Fibroblast of lung (primary cell): ENCODE results near the gene INPPL1. TPM values are rescaled to one million over a fixed set of nuclear protein-coding genes. Genes with fewer than 3 reads are reported as not detected.

Experiments used
- DNase-seq, 2 donors: peaks; one replicate each; pipeline versions ENCODE4 v3.0.0 to v3.0.0-alpha.2; 2010; ENCODE audit warnings: low read depth in 2 of 2
- H2AFZ ChIP-seq: 2 replicates; pipeline ENCODE4 v1.5.1; 2012; ENCODE audit warnings: low read length, control low read depth, inconsistent platforms
- H3K27ac ChIP-seq: 2 replicates; pipeline ENCODE4 v1.5.1; 2011; ENCODE audit warnings: low read length, control low read depth; ENCODE audit not compliant: insufficient read depth
- H3K27me3 ChIP-seq: 2 replicates; pipeline ENCODE4 v1.5.1; 2011; ENCODE audit warnings: mild to moderate bottlenecking, low read length; ENCODE audit not compliant: control insufficient read depth, insufficient read depth
- H3K36me3 ChIP-seq: 2 replicates; pipeline ENCODE4 v1.5.1; 2011; ENCODE audit warnings: low read length; ENCODE audit not compliant: control insufficient read depth, insufficient read depth
- H3K4me1 ChIP-seq: 2 replicates; pipeline ENCODE4 v1.5.1; 2011; ENCODE audit warnings: low read length; ENCODE audit not compliant: control insufficient read depth, insufficient read depth; ENCODE audit errors: extremely low read depth
- H3K4me2 ChIP-seq: 2 replicates; pipeline ENCODE4 v1.5.1; 2011; ENCODE audit warnings: low read length, control low read depth; ENCODE audit not compliant: insufficient read depth; ENCODE audit errors: extremely low read depth
- H3K4me3 ChIP-seq, 4 experiments: fragments of 200-600 bp in 1 of 4; sonication (generic) in 1 of 4; replicated peaks in 1 of 4; 2 replicates each; pipeline ENCODE4 v1.5.1; 2011 to 2016; ENCODE audit warnings: low read length in 4 of 4, low read depth in 3 of 4, mild to moderate bottlenecking in 3 of 4, control low read depth in 2 of 4, inconsistent platforms in 1 of 4, mixed read lengths in 1 of 4; ENCODE audit not compliant: insufficient read depth in 1 of 4; ENCODE audit errors: control extremely low read depth in 1 of 4
- H3K79me2 ChIP-seq: 2 replicates; pipeline ENCODE4 v1.5.1; 2012; ENCODE audit warnings: mild to moderate bottlenecking, low read length, inconsistent platforms; ENCODE audit not compliant: control insufficient read depth, insufficient read depth
- H3K9ac ChIP-seq: 2 replicates; pipeline ENCODE4 v1.5.1; 2011; ENCODE audit warnings: mild to moderate bottlenecking, low read length, control low read depth; ENCODE audit not compliant: insufficient read depth
- H3K9me3 ChIP-seq: 2 replicates; pipeline ENCODE4 v1.5.1; 2012; ENCODE audit warnings: low read depth, low read length; ENCODE audit not compliant: control insufficient read depth, insufficient read depth
- H4K20me1 ChIP-seq: 2 replicates; pipeline ENCODE4 v1.5.1; 2011; ENCODE audit warnings: low read length; ENCODE audit not compliant: control insufficient read depth, insufficient read depth; ENCODE audit errors: extremely low read depth
- EZH2 ChIP-seq: IDR thresholded peaks from 2 replicates; pipeline ENCODE4 v1.5.1; 2012; ENCODE audit warnings: low read length, control low read depth, mild to moderate bottlenecking; ENCODE audit errors: missing control alignments
- polyA plus RNA-seq, 2 donors: library from polyadenylated mRNA; depleted of rRNA in 1 of 2; stranded (reverse) in 1 of 2; unstranded in 1 of 2; fragments of >200 nt; gene quantifications; 2 replicates each; pipeline ENCODE4 v1.2.1, GENCODE V29; 2011 to 2012; ENCODE audit warnings: missing spikeins in 1 of 2
- total RNA-seq: library from RNA; depleted of rRNA; stranded (reverse); fragments of >200 nt; gene quantifications from 2 replicates; pipeline ENCODE4 v1.2.1, GENCODE V29; 2014
- TF ChIP-seq, protein P1 (sequence below), 2 donors: IDR thresholded peaks in 1 of 2; conservative IDR thresholded peaks in 1 of 2; 1 replicate in 1 of 2; 2 replicates in 1 of 2; pipeline ENCODE4 v1.5.1; 2011 to 2012; ENCODE audit warnings: low read length in 2 of 2, control low read depth in 1 of 2, inconsistent platforms in 1 of 2, low read depth in 1 of 2, mild to moderate bottlenecking in 1 of 2

INPPL1 gene
- total and polyA plus RNA-seq, 2 donors (not counting 1 experiment from before 2014, with no cell fraction given), result 60.3 to 102 TPM

DNA sequence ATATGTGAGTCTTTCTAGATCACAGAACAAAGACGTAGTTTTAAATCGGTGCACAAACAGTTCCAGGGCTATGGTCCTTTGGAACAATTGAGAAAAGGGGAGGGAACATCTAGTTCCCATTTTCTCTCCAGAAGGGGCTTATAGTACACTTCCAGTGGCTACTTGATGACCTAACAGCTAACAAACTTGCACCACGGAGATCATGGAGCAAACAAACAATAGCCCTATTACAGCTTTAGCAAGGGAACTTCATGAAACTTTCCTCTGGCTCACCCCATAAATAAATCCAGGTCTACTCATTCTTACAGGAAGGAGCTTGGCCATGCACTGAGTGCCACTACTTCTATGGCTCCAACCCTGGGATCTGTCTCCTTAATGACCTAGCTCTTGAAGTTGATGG is 16.3 kb upstream of the INPPL1 start:
- no peaks in the 10 kb centered on the region for H3K79me2 ChIP-seq
- H3K9me3 ChIP-seq, result no peaks in the 10 kb centered on the region
- H3K4me1 ChIP-seq, result no peaks in the 10 kb centered on the region
- H3K4me2 ChIP-seq, result no peak overlapping the region
- no peak for DNase-seq
- no peak for TF ChIP-seq EZH2
- TF ChIP-seq, protein P1, sequence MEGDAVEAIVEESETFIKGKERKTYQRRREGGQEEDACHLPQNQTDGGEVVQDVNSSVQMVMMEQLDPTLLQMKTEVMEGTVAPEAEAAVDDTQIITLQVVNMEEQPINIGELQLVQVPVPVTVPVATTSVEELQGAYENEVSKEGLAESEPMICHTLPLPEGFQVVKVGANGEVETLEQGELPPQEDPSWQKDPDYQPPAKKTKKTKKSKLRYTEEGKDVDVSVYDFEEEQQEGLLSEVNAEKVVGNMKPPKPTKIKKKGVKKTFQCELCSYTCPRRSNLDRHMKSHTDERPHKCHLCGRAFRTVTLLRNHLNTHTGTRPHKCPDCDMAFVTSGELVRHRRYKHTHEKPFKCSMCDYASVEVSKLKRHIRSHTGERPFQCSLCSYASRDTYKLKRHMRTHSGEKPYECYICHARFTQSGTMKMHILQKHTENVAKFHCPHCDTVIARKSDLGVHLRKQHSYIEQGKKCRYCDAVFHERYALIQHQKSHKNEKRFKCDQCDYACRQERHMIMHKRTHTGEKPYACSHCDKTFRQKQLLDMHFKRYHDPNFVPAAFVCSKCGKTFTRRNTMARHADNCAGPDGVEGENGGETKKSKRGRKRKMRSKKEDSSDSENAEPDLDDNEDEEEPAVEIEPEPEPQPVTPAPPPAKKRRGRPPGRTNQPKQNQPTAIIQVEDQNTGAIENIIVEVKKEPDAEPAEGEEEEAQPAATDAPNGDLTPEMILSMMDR (conservative IDR thresholded peaks at IDR 0.05 in 1 of 2, IDR thresholded peaks at IDR 0.05 in 1 of 2; ENCODE audit: low read depth in 1 of 2, low read length in 2 of 2), result no peak
- H3K9ac ChIP-seq, result no peak overlapping the region
- H4K20me1 ChIP-seq, result no peaks in the 10 kb centered on the region
- H3K27ac ChIP-seq, result no peak overlapping the region
- H3K36me3 ChIP-seq, result no peaks in the 10 kb centered on the region
- H3K27me3 ChIP-seq, result no peaks in the 10 kb centered on the region
- no peak overlapping the region for H3K4me3 ChIP-seq
- H2AFZ ChIP-seq, result no peak overlapping the region

DNA sequence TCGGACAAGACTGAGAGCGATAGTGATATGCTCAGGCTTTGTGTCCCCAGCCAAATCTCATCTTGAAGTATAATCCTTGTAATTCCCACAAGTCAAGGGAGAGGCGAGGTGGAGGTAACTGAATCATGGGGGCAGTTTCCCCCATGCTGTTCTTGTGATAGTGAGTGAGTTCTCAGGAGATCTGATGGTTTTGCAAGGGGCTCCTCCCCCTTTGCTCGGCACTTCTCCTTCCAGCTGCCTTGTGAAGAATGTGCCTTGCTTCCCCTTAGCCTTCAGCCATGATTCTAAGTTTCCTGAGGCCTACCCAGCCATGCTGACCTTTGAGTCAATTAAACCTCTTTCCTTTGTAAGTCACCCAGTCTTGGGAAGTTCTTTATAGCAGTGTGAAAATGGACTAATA is 15.5 kb upstream of the INPPL1 start:
- Histone ChIP-seq H3K4me1 (no peaks in the 10 kb centered on the region), H3K9ac (no peak overlapping the region), H3K4me2 (no peak overlapping the region), H3K4me3 (no peak overlapping the region), H3K79me2 (no peaks in the 10 kb centered on the region), H2AFZ (no peak overlapping the region), H3K27ac (no peak overlapping the region), H3K36me3 (no peaks in the 10 kb centered on the region), H3K27me3 (no peaks in the 10 kb centered on the region), H3K9me3 (no peaks in the 10 kb centered on the region), H4K20me1 (no peaks in the 10 kb centered on the region)
- no peak for DNase-seq
- no peak for TF ChIP-seq EZH2
- TF ChIP-seq, protein P1 (conservative IDR thresholded peaks at IDR 0.05 in 1 of 2, IDR thresholded peaks at IDR 0.05 in 1 of 2; ENCODE audit: low read depth in 1 of 2, low read length in 2 of 2), result no peak

GRCh38 chr11:72216638-72217037 is 7.9 kb upstream of the INPPL1 start, which contains the start of gene FOLR2:
FOLR2 (plus strand) TSS chr11:72216794; CDS start chr11:72218585, 1,791 bp downstream.
- Histone ChIP-seq H3K4me3 (no peak within 1 kb of the TSS), H3K27me3 (peaks cover 12% of the 10 kb centered on the region), H3K4me2 (no peak within 1 kb of the TSS), H3K9me3 (no peaks in the 10 kb centered on the region), H2AFZ (no peak within 1 kb of the TSS), H3K9ac (no peak within 1 kb of the TSS), H3K79me2 (no peaks in the 10 kb centered on the region), H3K27ac (no peak within 1 kb of the TSS), H3K36me3 (no peaks in the 10 kb centered on the region), H3K4me1 (no peaks in the 10 kb centered on the region), H4K20me1 (no peaks in the 10 kb centered on the region)
- DNase-seq, result no peak
- TF ChIP-seq, protein P1 (conservative IDR thresholded peaks at IDR 0.05 in 1 of 2, IDR thresholded peaks at IDR 0.05 in 1 of 2; ENCODE audit: low read depth in 1 of 2, low read length in 2 of 2), result no peak
- TF ChIP-seq EZH2, result no peak
